Activated B cell treated with CpG ODN at 0.5 μM for 24 hours (primary cell): ENCODE results near the gene TXN. TPM values are rescaled to one million over a fixed set of nuclear protein-coding genes. Genes with fewer than 3 reads are reported as not detected.

Experiments used
- ATAC-seq: fragments of 200-7000 bp; cut with Tn5 transposase; one replicate; pipeline ENCODE4 v1.10.0; 2021; ENCODE audit warnings: low read depth, mild to moderate bottlenecking, moderate library complexity
- CTCF ChIA-PET: fragments of 350-600 bp; sonication (Branson Sonifier 250); formaldehyde crosslinking; loops from one replicate; lab custom pipeline; 2021; ENCODE audit warnings: antibody characterized with exemption; lab: Charles Lee
- POLR2A ChIA-PET: fragments of 350-600 bp; sonication (Branson Sonifier 250); formaldehyde crosslinking; loops from one replicate; lab custom pipeline; 2021; ENCODE audit warnings: antibody characterized with exemption; lab: Charles Lee
- DNase-seq: peaks from one replicate; pipeline ENCODE4 v3.0.0; 2022
- H3K27ac Mint-ChIP-seq: one replicate; pipeline ENCODE4 v1.8.0; 2020; ENCODE audit warnings: mixed read lengths
- H3K27me3 Mint-ChIP-seq: one replicate; pipeline ENCODE4 v1.8.0; 2021; ENCODE audit warnings: mixed read lengths
- H3K36me3 Mint-ChIP-seq: one replicate; pipeline ENCODE4 v1.8.0; 2021; ENCODE audit warnings: low read depth, mixed read lengths
- H3K4me1 Mint-ChIP-seq: one replicate; pipeline ENCODE4 v1.8.0; 2021; ENCODE audit warnings: mixed read lengths
- H3K4me3 Mint-ChIP-seq: one replicate; pipeline ENCODE4 v1.8.0; 2020; ENCODE audit warnings: mild to moderate bottlenecking, mixed read lengths
- H3K9me3 Mint-ChIP-seq: one replicate; pipeline ENCODE4 v1.8.0; 2020; ENCODE audit warnings: mixed read lengths
- intact Hi-C: fragments of 100-400 bp; cut with micrococcal nuclease; formaldehyde crosslinking; loops from one replicate; pipeline ENCODE4 v1.15.1; 2024
- total RNA-seq: library from RNA; stranded (reverse); gene quantifications from 2 replicates; pipeline ENCODE4 v1.2.3, GENCODE V29; 2022
- TF ChIP-seq, protein P1 (sequence below): fragments of 200-600 bp; IDR thresholded peaks from one replicate; pipeline ENCODE4 v1.8.0; 2022; ENCODE audit warnings: antibody characterized with exemption, mild to moderate bottlenecking

Gene TXN
- total RNA-seq, 1 donor from 2014 or later: 205 TPM

DNA sequence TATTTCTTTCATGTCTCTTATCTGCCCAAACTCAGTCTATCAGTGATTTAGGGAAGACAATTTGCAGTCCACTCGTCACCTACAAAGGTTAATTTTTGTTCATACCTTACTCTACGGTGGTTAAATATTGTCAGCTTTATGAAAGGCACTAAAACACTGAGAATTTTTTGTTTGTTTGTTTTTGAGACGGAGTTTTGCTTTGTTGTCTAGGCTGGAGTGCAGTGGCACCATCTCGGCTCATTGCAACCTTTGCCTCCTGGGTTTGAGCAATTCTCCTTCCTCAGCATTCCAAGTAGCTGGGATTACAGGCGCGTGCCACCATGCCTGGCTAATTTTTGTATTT lies 26.4 kb upstream of the TXN start:
- CTCF ChIA-PET: no interaction called here
- H3K9me3 Mint-ChIP-seq: peaks cover 2% of the 10 kb centered on the region

DNA sequence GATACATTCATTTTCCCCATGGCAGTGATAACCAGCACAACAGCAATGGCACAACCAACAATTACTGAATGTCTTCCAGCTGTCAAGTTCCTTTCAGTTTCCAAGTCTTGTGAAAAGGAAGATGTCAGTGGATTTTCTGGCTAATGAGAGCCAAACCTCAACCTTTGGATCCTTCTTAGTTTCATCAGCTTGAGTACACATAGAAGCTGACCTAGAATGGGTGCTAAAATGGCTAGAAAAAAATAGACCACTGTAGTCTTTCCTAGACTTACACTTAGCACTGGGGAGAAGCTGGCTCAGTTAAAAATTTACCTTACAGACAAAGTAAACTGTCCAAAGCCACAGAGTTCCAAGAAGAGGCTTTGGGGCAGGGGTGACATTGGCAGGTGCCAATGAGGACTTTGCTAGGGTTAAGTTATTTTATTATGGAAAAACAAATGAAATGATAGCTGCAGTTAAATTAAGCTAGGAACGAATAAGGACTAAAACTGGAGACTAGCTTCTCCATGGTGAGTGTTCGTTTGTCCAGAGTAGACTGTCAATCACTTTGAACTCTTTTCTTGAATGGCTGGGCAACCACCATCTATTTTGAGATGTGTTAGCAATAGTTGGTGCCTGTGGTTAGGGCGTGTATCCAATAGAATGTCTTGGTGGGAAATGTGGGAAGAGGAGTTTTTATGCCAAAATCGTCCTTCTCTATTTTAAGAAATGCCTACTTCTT lies 25.9 kb upstream of the TXN start:
- H3K27ac Mint-ChIP-seq: no peak overlapping the region

More for the DNA sequence above, 26.4 kb upstream of the TXN start:
- intact Hi-C loops: no loop called here
- DNase-seq: no peak
- no peaks in the 10 kb centered on the region for H3K4me1 Mint-ChIP-seq
- no peak for ATAC-seq
- POLR2A ChIA-PET: no interaction called here
- peaks cover 8% of the 10 kb centered on the region for H3K27me3 Mint-ChIP-seq
- no peak overlapping the region for H3K27ac Mint-ChIP-seq
- TF ChIP-seq, protein P1, sequence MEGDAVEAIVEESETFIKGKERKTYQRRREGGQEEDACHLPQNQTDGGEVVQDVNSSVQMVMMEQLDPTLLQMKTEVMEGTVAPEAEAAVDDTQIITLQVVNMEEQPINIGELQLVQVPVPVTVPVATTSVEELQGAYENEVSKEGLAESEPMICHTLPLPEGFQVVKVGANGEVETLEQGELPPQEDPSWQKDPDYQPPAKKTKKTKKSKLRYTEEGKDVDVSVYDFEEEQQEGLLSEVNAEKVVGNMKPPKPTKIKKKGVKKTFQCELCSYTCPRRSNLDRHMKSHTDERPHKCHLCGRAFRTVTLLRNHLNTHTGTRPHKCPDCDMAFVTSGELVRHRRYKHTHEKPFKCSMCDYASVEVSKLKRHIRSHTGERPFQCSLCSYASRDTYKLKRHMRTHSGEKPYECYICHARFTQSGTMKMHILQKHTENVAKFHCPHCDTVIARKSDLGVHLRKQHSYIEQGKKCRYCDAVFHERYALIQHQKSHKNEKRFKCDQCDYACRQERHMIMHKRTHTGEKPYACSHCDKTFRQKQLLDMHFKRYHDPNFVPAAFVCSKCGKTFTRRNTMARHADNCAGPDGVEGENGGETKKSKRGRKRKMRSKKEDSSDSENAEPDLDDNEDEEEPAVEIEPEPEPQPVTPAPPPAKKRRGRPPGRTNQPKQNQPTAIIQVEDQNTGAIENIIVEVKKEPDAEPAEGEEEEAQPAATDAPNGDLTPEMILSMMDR: no peak
- no peak overlapping the region for H3K4me3 Mint-ChIP-seq
- H3K36me3 Mint-ChIP-seq: no peaks in the 10 kb centered on the region

DNA sequence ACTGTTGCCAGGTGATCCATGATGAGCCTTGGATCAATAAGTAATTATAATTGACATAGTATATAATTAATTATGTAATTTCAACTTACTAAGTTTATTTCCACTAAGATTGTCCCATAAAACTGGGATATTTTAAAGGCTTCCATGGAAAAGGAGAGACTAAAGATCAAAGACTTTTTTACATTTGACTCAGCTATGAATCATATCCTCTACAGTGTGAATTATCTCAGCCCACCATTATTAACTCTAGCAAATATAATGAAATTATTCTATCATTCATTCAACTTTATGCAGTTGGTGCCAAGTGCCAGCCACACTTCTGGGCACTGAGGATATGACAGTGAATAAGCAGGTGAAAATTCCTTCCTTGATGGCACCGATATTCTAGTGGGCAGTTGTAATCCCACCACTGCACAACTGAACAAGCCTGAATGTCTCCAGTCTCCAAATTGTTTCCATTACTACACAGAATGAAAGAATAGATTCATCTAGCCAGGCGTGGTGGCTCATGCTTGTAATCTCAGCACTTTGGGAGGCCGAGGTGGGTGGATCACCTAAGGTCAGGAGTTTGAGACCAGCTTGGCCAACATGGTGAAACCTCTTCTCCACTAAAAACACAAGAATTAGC lies 21.9 kb upstream of the TXN start:
- TF ChIP-seq, protein P1: no peak
- intact Hi-C loops: no loop called here
- CTCF ChIA-PET: no interaction called here
- no peaks in the 10 kb centered on the region for H3K36me3 Mint-ChIP-seq
- no peaks in the 10 kb centered on the region for H3K4me1 Mint-ChIP-seq
- H3K27ac Mint-ChIP-seq: no peak overlapping the region
- no peak overlapping the region for H3K4me3 Mint-ChIP-seq
- peaks cover 2% of the 10 kb centered on the region for H3K27me3 Mint-ChIP-seq
- ATAC-seq (no peak), DNase-seq (no peak)
- H3K9me3 Mint-ChIP-seq: no peaks in the 10 kb centered on the region
- POLR2A ChIA-PET: no interaction called here

More for the DNA sequence above, 25.9 kb upstream of the TXN start:
- ATAC-seq (no peak), DNase-seq (no peak)
- intact Hi-C loops: no loop called here
- Mint-ChIP-seq H3K4me3 (no peak overlapping the region), H3K36me3 (no peaks in the 10 kb centered on the region), H3K27me3 (peaks cover 8% of the 10 kb centered on the region), H3K4me1 (no peaks in the 10 kb centered on the region), H3K9me3 (peaks cover 2% of the 10 kb centered on the region)
- POLR2A ChIA-PET: no interaction called here
- CTCF ChIA-PET: interaction anchor here (0.6 kb wide), 1 partner anchor 379 kb away, joined by 4 read pairs; no protein-coding TSS in a partner anchor
- TF ChIP-seq, protein P1: no peak

DNA sequence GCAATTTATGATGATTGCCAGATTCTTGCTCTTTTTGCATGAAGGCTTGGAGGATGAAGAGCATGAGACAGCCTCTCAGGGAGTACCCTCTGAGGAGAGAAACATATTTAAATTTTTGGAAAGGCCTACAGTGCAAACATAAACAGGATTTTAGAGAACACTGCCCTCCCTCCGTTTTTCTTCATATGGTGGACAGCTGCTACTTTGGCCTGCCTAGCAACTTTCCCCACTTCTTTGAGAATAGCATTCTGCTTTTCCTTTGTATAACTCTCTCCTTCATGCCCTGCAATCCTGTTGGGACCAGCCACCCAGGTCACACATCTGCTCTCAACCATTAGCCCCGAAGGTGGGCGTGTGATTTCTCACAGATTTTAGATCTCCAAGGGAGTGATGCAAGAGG lies 20.5 kb upstream of the TXN start:
- POLR2A ChIA-PET: no interaction called here
- Mint-ChIP-seq H3K9me3 (no peaks in the 10 kb centered on the region), H3K27me3 (peaks cover 2% of the 10 kb centered on the region), H3K4me1 (no peaks in the 10 kb centered on the region), H3K27ac (no peak overlapping the region), H3K4me3 (no peak overlapping the region), H3K36me3 (no peaks in the 10 kb centered on the region)
- CTCF ChIA-PET: no interaction called here
- intact Hi-C loops: no loop called here
- ATAC-seq: no peak
- TF ChIP-seq, protein P1: no peak
- DNase-seq: no peak

DNA sequence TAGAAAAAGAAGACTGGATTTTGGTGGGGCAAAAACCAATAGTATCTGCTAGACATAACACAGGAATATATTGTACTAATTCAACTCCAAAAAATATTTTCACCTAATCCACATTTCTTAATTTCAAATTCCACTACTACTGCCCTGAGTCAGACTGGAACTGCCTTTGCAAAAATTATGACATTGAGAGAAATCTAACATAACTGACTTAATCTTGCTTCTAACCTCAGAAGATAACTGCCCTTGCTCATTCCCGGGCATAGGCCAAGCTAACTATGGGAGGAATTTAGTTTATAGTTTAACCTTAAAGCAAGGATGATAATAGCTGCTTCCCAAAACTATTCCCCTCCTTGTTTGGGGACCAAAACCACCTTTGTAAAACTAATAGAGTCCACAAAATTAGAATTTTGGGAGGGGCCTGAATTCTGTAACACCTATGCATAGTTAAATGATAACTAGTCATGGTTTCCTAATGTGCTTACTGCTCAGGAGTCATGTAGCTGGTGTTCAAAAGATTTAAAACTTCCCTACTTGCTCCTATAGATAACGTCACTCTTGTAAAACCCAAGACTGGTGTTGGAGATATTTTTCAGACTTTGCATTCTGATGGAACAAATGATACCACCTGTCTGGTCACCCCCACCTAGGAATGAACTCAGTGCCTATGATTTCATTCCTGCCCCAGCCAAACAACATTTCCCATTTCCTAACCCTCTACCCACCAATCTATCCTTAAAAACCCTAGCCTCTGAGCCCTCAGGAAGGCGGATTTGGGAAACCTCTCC lies 14.1 kb upstream of the TXN start:
- TF ChIP-seq, protein P1: no peak

More for the DNA sequence above, 14.1 kb upstream of the TXN start:
- Mint-ChIP-seq H3K27me3 (peaks cover 5% of the 10 kb centered on the region), H3K27ac (no peak overlapping the region), H3K36me3 (no peaks in the 10 kb centered on the region), H3K4me3 (no peak overlapping the region), H3K4me1 (no peaks in the 10 kb centered on the region), H3K9me3 (no peaks in the 10 kb centered on the region)
- no peak for DNase-seq
- no peak for ATAC-seq
- intact Hi-C loops: no loop called here
- ChIA-PET CTCF (no interaction called here), POLR2A (no interaction called here)
